HepG2 (cell line): Measurements from ENCODE around the gene ATP2B2.

Experiments used
- JUN ChIP-seq: sonication (generic); formaldehyde crosslinking; IDR thresholded peaks from 2 replicates; pipeline ENCODE4 v1.4.0; 2020; ENCODE audit warnings: mild to moderate bottlenecking, missing genetic modification reagents
- ZBTB1 ChIP-seq: sonication (generic); formaldehyde crosslinking; IDR thresholded peaks from 2 replicates; pipeline ENCODE4 v1.4.0; 2020; ENCODE audit warnings: missing genetic modification reagents, borderline replicate concordance
- ZNF570 ChIP-seq: sonication (generic); formaldehyde crosslinking; IDR thresholded peaks from 2 replicates; pipeline ENCODE4 v1.4.0; 2020; ENCODE audit warnings: mild to moderate bottlenecking, missing genetic modification reagents, borderline replicate concordance
- TF ChIP-seq, protein P1 (sequence below): sonication (generic); formaldehyde crosslinking; IDR thresholded peaks from 2 replicates; pipeline ENCODE4 v1.4.0; 2020; ENCODE audit warnings: missing genetic modification reagents, borderline replicate concordance

GRCh38 chr3:10311710-10312109 lies 193.7 kb downstream of the ATP2B2 start:
- no peak for TF ChIP-seq ZNF570 (CRISPR knock-in tag)
- no peak for TF ChIP-seq ZBTB1 (CRISPR knock-in tag)
- TF ChIP-seq JUN (CRISPR knock-in tag), result no peak
- TF ChIP-seq, protein P1, sequence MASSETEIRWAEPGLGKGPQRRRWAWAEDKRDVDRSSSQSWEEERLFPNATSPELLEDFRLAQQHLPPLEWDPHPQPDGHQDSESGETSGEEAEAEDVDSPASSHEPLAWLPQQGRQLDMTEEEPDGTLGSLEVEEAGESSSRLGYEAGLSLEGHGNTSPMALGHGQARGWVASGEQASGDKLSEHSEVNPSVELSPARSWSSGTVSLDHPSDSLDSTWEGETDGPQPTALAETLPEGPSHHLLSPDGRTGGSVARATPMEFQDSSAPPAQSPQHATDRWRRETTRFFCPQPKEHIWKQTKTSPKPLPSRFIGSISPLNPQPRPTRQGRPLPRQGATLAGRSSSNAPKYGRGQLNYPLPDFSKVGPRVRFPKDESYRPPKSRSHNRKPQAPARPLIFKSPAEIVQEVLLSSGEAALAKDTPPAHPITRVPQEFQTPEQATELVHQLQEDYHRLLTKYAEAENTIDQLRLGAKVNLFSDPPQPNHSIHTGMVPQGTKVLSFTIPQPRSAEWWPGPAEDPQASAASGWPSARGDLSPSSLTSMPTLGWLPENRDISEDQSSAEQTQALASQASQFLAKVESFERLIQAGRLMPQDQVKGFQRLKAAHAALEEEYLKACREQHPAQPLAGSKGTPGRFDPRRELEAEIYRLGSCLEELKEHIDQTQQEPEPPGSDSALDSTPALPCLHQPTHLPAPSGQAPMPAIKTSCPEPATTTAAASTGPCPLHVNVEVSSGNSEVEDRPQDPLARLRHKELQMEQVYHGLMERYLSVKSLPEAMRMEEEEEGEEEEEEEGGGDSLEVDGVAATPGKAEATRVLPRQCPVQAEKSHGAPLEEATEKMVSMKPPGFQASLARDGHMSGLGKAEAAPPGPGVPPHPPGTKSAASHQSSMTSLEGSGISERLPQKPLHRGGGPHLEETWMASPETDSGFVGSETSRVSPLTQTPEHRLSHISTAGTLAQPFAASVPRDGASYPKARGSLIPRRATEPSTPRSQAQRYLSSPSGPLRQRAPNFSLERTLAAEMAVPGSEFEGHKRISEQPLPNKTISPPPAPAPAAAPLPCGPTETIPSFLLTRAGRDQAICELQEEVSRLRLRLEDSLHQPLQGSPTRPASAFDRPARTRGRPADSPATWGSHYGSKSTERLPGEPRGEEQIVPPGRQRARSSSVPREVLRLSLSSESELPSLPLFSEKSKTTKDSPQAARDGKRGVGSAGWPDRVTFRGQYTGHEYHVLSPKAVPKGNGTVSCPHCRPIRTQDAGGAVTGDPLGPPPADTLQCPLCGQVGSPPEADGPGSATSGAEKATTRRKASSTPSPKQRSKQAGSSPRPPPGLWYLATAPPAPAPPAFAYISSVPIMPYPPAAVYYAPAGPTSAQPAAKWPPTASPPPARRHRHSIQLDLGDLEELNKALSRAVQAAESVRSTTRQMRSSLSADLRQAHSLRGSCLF (CRISPR knock-in tag), result no peak
